NCI-H2196 treated with DMSO at 0.1 percent for 48 hours (cell line): ENCODE results near the gene PDE9A.

ENCODE experiments used
- DNase-seq: peaks from one replicate; lab custom pipeline; 2025; ENCODE audit not compliant: unreplicated experiment; lab: John Stamatoyannopoulos, UW

The PDE9A gene

DNA sequence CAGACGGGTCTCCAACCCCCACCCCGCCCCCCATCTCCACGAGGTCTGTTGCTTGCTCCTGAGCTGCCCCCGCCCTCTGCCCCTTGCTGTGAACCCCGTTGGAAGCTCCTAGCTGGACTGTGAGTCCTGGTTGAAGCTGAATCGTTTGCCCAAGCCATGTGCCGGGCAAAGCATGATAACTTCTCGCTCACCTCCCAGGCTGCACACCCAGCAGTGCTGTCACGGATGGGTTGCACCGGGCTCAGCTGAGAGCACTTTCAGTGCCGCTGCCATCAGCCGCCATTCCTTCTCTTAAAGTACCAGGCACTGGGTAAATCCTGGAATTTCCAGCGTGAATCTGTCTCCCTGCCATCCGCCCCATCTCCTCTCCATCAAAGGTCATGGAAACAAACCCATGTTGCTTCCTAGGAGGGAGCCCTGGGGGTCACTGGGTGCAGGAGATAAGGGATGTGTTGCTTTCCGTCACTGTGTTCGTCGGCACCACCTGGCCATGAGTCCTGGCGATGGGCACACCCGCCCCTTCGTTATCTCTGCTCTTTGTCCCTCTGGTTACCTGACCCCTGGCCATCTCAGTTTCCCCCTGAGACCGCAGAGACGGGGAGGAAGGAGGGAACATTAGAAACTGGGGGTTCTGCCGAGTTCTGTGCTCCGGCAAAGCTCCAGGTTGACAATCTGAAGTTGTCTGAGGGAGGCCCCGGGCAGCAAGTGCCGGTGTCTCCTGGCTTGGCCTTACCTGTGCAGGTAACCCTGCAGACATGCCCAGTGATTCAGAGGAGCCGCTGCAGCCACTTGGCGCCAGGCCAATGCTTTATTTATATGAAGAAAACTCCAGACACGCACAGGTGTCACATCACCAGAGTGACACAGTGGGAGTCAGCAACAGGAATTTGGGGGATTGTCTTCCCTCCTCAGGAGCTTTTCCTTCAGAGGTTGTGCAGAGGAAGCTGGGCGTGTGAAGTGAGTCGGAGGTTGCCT is 2.7 kb downstream of the PDE9A start:
- DNase-seq: no peak

DNA sequence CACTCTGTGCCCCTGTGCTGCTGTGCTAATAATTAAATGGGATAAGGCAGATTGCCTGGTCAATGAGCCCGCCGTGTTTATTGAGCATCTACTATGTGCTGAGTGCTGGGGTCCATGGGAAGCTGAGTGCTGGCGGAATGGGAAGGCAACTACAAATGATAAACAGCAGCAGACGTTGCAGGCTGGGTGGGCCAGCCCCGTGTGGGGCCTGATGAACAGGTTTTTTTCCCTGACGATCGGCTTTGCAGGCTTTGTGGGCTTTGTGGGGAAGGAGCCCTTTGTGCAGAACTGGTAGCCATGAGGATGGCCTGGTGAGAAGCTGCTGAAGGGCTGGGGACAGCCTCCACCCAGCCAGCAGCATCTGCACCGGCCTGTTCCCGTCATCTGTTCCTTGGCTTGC is 3.5 kb downstream of the PDE9A start:
- no peak for DNase-seq

DNA sequence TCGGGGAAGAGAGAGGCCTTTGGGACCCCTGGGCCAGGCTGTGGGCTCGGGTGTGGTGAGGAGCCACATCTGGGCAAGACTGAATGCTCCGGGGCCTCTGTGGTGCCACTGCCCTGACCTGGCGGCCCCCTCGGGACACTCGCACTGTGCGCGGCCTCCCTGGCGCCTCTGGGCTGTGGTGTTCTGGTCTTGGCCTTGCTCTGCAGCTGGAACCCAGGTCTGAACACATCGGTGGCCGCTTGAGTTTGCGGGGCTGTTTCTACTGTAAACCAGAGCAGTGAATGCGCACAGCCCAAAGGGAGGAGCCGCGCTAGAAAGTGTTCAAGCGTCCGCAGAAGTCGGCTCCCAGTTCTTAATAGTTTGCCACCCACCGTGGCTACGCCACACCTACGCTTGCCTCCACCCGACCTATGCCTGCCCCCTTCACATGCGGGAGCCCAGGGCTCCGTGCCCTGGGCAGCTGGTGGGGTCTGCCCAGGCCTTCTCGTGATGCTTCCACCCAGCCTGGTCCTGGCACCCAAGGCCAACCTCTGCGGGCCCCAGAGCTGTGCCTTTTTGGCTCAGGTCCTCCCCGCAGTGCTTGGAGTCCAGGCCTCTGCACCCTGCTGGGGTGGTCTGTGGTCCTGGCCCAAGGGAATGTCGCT is 4.4 kb downstream of the PDE9A start:
- no peak for DNase-seq

DNA sequence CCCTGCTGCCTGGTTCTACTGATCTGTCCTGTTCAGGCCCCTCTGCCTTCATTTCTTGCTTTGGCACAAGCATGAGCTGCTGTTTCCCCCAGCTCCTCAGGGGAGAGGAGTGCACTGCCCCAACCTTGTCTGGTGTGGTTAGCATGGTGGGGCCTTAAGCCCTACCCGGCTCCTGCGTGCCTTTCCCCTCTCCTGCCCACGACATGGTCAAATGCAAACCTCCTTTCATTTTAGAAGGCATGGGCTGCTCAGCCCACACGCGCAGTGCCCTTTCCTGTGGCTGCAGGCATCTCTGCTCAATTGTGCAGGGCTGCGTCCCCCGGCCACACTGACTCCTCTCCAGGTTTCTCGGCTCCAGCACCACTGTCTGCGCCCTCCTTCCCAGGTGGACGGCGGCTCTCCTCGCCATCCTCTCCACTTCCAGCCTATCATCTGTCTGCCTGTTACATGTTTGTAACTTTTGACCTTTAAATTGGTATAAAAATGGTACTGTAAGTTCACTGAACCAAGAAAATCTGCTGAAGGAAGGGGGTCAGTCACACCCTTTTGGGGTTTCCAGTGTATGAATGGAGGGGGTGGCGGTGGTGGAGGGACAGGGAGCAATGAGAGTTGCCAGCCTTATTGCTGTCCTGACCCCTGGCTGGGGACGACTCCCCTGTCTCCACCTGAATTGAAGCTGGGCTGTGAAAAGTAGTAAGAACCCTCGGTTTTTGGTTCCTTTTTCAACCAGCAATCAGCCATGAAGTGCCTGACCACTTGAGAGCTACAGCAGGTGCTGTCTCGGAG is 5.1 kb downstream of the PDE9A start:
- DNase-seq: no peak

DNA sequence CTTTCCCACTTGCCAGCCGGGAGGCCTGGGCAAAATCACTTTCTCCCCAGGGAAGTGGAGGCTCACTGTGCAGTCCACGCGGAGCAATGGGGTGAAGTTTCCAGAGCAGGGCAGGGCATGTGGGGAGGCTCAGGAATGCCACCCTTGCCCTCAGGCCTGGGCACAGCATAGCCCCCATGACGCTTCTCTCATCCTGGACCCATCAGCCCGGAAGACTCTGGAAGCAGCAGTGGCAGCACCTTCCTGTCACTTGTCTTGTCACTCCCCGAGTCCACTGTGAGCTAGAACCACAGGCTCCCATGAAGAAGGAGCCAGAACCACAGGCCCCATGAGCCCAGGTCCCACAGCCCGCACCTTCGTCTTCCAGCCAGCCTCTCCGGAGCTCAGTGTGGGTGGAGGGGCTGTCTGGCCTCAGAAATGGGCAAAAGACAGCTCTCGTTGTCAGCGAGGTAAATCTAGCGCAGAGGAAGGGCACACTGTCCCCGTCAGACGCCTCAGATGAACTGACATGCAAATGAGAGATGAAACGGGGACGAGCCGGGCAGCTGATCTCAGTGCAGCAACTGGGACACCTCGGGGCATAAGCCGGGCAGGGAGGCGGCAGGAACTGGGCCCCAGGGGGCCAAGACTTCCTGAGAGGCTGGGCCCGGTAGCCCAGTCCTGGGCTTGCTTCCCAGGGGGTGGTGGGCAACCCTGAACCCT is 6.1 kb downstream of the PDE9A start:
- DNase-seq: no peak

DNA sequence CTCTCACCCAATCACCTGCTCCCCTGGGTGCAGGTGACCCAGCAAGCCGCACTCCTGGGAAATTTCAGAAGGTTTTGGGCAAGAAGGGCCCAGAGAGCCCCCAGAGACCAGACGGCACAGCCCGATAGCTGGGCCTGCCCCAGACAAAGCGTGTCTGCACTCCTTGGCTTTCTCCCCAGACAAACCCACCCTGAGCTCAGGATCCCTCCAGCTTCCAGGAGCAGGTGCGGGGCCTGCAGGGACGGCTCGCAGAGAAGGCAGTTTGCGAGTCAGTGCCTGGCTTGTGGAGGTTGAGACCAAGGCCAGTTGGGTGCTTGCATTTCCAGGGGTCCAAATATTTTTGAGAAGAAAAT is 6.7 kb downstream of the PDE9A start:
- no peak for DNase-seq

DNA sequence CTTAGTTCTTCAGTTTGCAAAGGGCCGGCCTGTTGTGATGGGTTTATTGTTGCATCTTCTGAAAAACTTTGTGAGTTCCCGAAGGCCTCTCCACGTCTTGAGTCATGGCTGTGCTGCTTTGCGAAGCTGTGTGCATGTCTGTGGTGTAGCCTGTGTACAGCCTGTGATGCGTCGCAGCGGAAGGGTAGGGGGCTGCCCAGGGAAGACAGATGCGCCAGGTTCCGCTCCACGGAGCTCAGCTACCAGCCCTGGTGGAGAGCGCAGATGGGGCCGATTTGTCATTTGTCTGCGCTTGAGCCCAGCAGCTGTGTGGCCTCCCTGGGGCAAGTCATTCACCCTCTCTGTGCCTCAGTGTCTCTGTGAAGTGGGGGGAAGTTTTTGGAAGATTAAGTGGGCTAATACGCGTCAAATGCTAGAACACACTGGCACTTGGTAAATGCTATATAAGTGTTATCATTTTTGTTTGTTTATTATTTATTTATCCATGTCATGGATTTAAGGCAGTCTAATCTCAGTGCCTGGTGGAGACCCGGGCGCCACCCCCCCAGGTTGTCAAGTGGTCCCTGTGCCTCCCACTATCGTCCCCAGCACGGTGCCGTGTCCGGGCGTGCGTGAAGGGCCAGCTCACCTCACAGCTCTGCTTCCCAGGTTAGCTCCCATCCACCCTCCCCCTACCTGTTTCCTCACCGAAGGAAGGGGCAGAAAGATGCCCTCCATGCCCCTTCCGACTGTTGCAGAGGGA is 8.4 kb downstream of the PDE9A start:
- no peak for DNase-seq

DNA sequence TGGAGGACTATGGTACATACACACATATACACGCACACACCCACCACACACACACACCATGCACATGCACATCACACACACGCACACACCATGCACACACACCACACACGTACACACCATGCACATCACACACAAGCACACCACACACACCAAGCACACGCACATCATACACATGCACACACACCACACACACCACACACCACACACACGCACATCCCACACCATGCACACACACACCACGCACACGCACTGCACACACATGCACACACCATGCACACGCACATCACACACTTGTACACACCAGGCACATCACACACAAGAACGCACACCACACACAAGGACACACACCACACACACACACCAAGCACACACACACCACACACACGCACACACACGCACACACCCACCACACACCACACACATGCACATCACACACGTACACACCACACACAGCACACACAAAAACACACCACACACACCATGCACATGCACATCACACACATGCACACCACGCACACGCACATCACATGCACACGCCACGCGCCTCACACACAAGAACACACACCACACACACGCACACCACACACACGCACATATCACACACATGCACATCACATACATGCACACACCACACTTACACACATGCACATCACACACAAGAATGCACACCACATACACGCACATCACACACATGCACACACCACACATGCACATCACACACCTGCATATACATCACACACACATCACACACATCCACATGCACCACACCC is 9.2 kb downstream of the PDE9A start:
- no peak for DNase-seq

DNA sequence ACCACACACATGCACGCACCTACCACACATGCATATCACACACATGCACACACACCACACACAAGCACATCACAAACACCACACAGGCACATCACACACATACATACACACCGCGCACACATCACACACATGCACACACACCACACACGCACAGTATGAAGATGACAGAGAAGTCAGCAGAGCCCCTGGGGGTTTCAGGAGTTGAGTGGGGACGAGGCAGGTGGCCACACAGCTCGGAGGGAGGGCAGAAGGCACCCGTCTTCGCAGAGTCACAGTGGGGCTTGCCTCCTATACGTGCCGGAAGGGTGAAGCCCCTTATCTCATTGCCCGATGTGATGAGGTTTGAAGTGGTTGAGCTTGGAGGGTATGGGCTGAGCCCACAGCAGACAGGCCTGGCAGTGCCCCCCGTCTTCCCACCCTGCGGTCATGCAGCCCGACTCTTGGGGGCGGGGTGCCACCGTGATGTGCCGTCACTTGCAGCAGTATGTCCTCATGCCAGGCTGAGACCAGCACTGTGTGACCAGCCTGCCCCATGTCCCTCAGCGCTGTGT is 9.9 kb downstream of the PDE9A start:
- no peak for DNase-seq

DNA sequence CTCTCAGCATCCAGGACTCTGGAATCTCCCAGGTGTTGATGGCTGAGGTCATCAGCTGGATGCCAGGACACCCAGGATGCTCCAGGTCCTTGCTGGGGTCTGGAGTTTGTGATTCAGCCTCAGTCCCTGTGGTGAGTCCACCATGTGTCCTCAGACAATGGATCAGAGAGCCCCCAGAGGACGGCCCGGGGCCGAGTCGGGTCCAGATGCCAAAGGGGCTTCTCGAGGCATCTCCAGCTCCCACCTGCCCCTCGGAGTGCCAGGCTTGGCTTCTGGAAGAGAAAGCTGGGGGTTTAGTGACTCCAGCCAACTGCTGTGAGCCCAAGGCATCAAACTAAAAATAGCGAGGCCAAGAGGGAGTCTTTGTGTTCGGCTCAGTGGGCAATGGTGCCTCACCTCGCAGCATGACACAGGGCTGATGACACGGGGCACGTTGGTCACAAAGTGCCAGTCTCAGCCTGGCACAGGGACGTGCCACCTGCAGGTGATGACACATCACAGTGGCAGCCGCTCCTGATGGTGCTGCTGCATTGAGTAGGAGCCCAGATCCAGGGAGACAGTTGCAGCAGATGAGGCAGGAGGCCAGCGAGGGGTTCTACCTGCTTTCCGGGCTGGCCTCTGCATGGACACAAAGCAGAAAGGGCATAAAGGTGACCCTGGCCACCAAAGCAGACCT is 10.6 kb downstream of the PDE9A start:
- DNase-seq: no peak

DNA sequence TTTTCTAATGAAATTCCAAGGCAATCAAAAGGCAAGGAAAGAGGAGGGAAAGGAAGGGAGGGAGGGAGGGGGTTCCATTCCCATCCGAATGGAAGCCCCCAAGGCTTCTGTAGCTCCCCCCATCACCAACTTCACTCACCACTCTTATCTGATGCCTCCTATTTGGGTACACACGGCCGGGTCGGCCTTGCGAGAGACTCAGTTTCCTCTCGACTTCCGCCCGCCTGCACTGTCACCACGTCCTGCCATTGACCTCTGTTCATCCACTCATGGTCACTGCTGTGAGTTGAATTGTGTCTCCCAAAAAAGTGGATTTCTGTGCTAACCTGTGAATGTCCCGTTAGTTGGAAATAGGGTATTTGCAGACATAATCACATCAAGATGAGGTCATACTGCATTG is 11.2 kb downstream of the PDE9A start:
- no peak for DNase-seq

DNA sequence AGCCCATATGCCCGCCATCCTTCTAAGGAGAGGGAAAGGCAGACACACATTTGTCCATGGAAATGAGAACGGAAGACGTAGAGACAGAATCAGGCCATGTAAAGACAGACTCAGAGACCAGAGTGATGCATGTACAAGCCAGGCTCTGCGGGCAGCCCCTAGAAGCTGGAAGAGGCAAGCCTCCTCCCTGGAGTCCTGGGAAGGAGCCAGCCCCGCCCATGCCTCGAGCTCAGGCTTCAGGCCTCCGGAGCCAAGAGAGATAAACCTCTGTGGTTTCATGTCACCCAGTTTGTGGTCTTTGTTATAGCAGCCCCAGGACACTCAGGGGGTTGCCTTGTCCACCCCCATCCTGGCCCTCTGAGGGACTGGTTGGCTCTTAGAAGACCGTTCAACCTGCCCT is 11.6 kb downstream of the PDE9A start:
- DNase-seq: no peak

DNA sequence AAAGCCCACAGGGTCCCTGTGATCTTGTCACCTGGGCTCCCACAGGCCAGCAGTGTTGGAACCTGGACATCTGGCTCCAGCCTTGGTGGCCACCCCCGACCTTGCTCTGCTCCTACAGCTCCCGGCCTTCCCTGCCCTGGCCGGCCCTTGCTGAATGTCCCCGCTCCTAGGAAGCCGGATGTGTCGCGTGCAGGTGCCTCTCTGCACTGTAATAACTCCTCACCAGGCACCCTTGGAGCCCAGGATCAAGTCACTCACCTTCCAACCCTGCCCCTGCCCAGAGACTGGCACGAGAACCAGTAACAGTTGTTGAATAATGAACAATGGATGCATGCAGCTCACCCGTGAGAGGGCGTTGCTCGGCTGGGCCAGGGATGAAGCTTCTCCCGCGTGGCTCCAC is 12.1 kb downstream of the PDE9A start:
- no peak for DNase-seq

DNA sequence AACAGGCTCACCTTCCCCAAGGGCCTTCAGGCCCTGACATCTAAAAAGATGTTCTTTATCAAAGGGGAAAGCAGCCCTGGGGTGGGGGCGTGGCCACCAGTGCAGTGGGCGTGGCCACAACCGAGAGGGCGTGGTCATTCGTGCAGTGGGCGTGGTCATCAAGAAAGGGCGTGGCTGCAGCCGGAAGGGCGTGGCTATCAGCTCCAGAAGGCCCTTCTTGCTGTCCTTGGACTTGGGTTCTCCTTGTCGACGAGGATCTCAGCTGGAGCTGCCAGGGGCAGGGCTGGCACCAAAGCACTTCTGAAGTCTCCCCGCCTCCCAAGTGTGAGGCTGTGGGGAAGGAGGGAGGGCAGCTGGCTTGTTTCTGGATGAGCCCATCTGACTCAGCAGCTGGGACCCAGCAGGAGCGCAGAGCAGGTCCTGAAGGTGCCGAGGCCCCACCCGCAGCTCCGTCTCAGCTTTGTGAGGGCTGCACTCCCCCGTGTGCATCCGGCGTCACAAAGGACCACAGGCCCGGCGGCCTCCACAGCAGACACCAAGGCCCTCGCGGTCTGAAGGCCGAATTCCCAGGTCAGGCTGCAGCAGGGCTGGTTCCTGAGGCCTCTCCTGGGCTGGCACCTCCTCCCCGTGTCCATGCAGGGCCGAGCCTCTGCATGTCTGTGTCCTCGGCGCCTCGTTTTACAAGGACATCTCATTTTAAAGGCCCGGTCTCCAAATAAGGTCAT is 12.8 kb downstream of the PDE9A start:
- DNase-seq: no peak

DNA sequence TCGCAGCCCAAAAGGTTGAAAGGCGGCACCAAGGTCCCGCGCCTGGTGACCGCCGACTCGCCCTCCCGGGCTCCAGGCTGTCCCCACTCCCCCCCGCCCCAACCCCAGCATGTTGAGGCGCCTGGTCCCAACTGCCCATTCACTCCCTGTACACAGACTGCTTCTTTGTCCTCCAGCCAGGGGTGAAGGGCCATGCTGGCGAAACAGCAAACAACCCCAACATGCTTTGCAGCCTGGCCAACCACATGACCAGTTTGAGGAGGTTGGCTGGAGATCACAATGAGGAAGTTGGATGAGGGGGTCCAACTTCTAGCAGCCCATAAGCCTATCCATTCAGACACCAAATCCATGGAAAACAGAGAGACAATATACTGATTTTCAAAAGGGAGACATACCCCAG is 13.5 kb downstream of the PDE9A start:
- no peak for DNase-seq

DNA sequence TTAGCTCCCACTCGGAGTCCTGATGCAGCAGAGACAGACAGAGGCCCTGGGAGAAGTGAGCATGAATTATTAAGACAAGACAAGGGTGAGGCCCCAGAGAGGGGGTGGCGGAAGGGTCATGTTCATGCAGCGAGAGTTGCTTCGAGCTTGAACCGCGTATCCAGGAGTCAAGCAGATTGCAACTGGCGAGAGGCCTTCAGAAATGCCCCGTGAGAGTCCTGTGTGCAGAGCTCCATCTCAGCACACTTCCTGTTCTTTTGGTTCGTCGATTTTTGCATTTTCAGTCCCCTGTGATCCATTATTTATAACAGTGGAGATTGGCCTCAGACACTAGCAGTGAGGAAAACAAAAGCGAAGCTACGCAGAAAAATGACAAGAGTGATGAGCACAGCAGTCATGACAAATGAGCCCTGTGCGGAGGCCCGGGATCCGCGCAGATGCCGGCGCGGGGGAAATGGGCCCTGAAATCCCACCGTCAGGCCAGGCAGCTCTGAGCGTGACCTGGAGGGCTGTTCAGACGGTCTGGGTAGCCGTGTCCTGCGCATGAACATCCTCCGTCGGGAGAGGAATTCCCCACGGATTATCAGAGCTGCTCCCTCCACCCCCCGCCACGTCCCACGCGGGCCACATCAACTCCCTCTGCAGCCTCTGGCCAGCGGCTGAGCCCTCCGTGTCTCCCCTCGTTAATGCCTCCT is 15.0 kb downstream of the PDE9A start:
- no peak for DNase-seq

DNA sequence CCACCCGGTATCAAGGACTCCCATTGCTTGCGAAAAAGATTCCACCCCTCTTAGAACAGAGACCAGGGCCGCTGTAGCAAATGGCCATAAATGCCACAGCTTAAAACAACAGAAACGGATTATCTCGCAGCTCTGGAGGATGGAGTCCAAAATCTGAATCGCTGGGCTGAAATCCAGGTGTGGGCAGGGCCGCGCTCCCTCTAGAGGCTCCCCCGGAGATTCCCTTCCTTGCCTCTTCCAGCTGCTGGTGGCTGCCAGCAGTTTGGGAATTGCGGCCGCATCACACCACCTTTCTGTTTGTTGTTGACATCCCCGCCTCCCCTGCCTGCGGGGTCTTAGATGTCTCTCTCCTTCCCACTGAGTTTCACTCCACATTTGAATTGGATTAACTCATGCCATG is 15.6 kb downstream of the PDE9A start:
- no peak for DNase-seq
